A673 (cell line): ENCODE results near the gene THOC5. TPM values are rescaled to one million over a fixed set of nuclear protein-coding genes. Genes with fewer than 3 reads are reported as not detected.
"Not testable (repeated sequence)": the region's sequence is repeated elsewhere in the genome, so short reads cannot be mapped to it uniquely, and the experiment has no call there.

Experiments used
- BruUV-seq: library from RNA; stranded (reverse); fragments of 400-500 nt; replicated peaks from 2 replicates; lab custom pipeline; 2021; lab: Mats Ljungman, UMichigan
- CTCF ChIA-PET: fragments of 300-600 bp; sonication (Branson Sonifier 250); formaldehyde crosslinking; loops from one replicate; lab custom pipeline; 2022; ENCODE audit warnings: antibody characterized with exemption; lab: Charles Lee
- POLR2A ChIA-PET: fragments of 300-600 bp; sonication (Branson Sonifier 250); formaldehyde crosslinking; loops from one replicate; lab custom pipeline; 2022; ENCODE audit warnings: antibody characterized with exemption; ENCODE audit not compliant: low non-redundant PET; lab: Charles Lee
- DNase-seq: peaks from one replicate; pipeline ENCODE4 v3.0.0-alpha.2; 2015; ENCODE audit warnings: low spot score
- H3K27ac ChIP-seq: fragments of 200-600 bp; sonication (generic); 2 replicates; pipeline ENCODE4 v1.5.1; 2016; ENCODE audit warnings: mixed run types, low read depth, mild to moderate bottlenecking, mixed read lengths, antibody characterized with exemption, low read length; ENCODE audit not compliant: poor library complexity, severe bottlenecking
- H3K27me3 ChIP-seq: fragments of 200-600 bp; sonication (generic); replicated peaks from 2 replicates; pipeline ENCODE4 v1.6.1; 2017; ENCODE audit warnings: mixed run types, low read depth, mild to moderate bottlenecking, mixed read lengths, antibody characterized with exemption, low read length; ENCODE audit not compliant: insufficient read depth, poor library complexity
- H3K36me3 ChIP-seq: fragments of 200-600 bp; sonication (generic); 2 replicates; pipeline ENCODE4 v1.6.1; 2016; ENCODE audit warnings: mixed run types, mild to moderate bottlenecking, mixed read lengths, antibody characterized with exemption, low read length; ENCODE audit not compliant: insufficient read depth, poor library complexity, severe bottlenecking
- H3K4me1 ChIP-seq: fragments of 200-600 bp; sonication (generic); 2 replicates; pipeline ENCODE4 v1.6.1; 2017; ENCODE audit warnings: mixed run types, mild to moderate bottlenecking, mixed read lengths, antibody characterized with exemption, low read length; ENCODE audit not compliant: insufficient read depth, poor library complexity, severe bottlenecking
- H3K4me3 ChIP-seq: fragments of 200-600 bp; sonication (generic); 2 replicates; pipeline ENCODE4 v1.5.1; 2016; ENCODE audit warnings: low read depth, mixed run types, mild to moderate bottlenecking, mixed read lengths, low read length; ENCODE audit not compliant: poor library complexity, severe bottlenecking
- H3K9me3 ChIP-seq: fragments of 200-600 bp; sonication (generic); 2 replicates; pipeline ENCODE4 v1.6.1; 2016; ENCODE audit warnings: mixed run types, low read depth, mild to moderate bottlenecking, mixed read lengths, antibody characterized with exemption, low read length; ENCODE audit not compliant: poor library complexity, severe bottlenecking
- CTCF ChIP-seq: fragments of 300-800, 200-600 bp; sonication (generic); conservative IDR thresholded peaks from 2 replicates; pipeline ENCODE4 v1.5.1; 2017; ENCODE audit warnings: low read depth, mild to moderate bottlenecking, antibody characterized with exemption, low read length, moderate library complexity, mixed read lengths
- EZH2 ChIP-seq: fragments of 200-600 bp; sonication (generic); IDR thresholded peaks from 2 replicates; pipeline ENCODE4 v1.6.1; 2017; ENCODE audit warnings: borderline replicate concordance, low read depth, mild to moderate bottlenecking, mixed read lengths, antibody characterized with exemption, low read length; ENCODE audit not compliant: poor library complexity, severe bottlenecking
- intact Hi-C: fragments of 100-400 bp; cut with micrococcal nuclease; formaldehyde crosslinking; loops from one replicate; pipeline ENCODE4 v1.10.0; 2022; ENCODE audit not compliant: unreplicated experiment
- total RNA-seq: library from RNA; stranded (reverse); gene quantifications from 2 replicates; pipeline ENCODE4 v1.2.3, GENCODE V29; 2021

THOC5 gene
- total RNA-seq, 1 experiment from 2014 or later: 101 TPM

- TF ChIP-seq CTCF (no peak), EZH2 (no peak)
- H3K36me3 ChIP-seq: peaks cover 21% of the 10 kb centered on the region
- peaks cover 5% of the 10 kb centered on the region for H3K4me1 ChIP-seq
- DNase-seq: no peak
- BruUV-seq: no TSS peak
- no peak overlapping the region for H3K4me3 ChIP-seq
- no peaks in the 10 kb centered on the region for H3K9me3 ChIP-seq
- intact Hi-C loops: no loop called here
- H3K27me3 ChIP-seq: no peaks in the 10 kb centered on the region
- H3K27ac ChIP-seq: no peak overlapping the region
- ChIA-PET CTCF (no interaction called here), POLR2A (no interaction called here)
These were observed 1.6 kb upstream of the THOC5 start for GRCh38 chr22:29555065-29555644.

- BruUV-seq, POLR2A ChIA-PET, DNase-seq, H3K4me1 ChIP-seq, intact Hi-C loops, H3K9me3 ChIP-seq, H3K27ac ChIP-seq, CTCF ChIA-PET, H3K27me3 ChIP-seq: not testable (repeated sequence)
- Histone ChIP-seq H3K4me3 (peak overlapping the region; percentile 85), H3K36me3 (peaks cover 24% of the 10 kb centered on the region)
These were observed 1.2 kb downstream of the THOC5 start for GRCh38 chr22:29552357-29552756.

GRCh38 chr22:29550005-29550404, 3.6 kb downstream of the THOC5 start:
- Histone ChIP-seq H3K9me3 (no peaks in the 10 kb centered on the region), H3K4me3 (no peak overlapping the region), H3K27me3 (no peaks in the 10 kb centered on the region), H3K36me3 (peaks cover 12% of the 10 kb centered on the region), H3K27ac (no peak overlapping the region), H3K4me1 (peaks cover 5% of the 10 kb centered on the region)
- no TSS peak for BruUV-seq
- ChIA-PET POLR2A (no interaction called here), CTCF (no interaction called here)
- TF ChIP-seq CTCF (no peak), EZH2 (no peak)
- DNase-seq: no peak
- intact Hi-C loops: no loop called here

GRCh38 chr22:29545045-29545444, 8.5 kb downstream of the THOC5 start:
- DNase-seq, BruUV-seq, CTCF ChIA-PET, H3K4me3 ChIP-seq, H3K9me3 ChIP-seq, intact Hi-C loops, H3K27ac ChIP-seq, H3K4me1 ChIP-seq, H3K27me3 ChIP-seq, POLR2A ChIA-PET: not testable (repeated sequence)
- peaks cover 42% of the 10 kb centered on the region for H3K36me3 ChIP-seq
